Subcutaneous adipose tissue (tissue), 4 donors: ENCODE data around the gene HAVCR1. TPM values are rescaled to one million over a fixed set of nuclear protein-coding genes. Genes with fewer than 3 reads are reported as not detected.

Experiments used
- total RNA-seq, 4 donors: library from RNA; depleted of rRNA; stranded (reverse); fragments of >200 nt; gene quantifications; one replicate each; pipeline ENCODE4 v1.1.0, GENCODE V29; 2016
- TF ChIP-seq, protein P1 (sequence below): fragments of 450-650 bp; IDR thresholded peaks from one replicate; pipeline ENCODE4 v1.5.1; 2016; ENCODE audit warnings: low read depth, mild to moderate bottlenecking, control low read depth, antibody characterized with exemption, moderate library complexity

Gene HAVCR1
- total RNA-seq, 4 donors from 2014 or later, result 0.88 to 1.9 (median 1.1) TPM; not detected in 1

- TF ChIP-seq, protein P1, sequence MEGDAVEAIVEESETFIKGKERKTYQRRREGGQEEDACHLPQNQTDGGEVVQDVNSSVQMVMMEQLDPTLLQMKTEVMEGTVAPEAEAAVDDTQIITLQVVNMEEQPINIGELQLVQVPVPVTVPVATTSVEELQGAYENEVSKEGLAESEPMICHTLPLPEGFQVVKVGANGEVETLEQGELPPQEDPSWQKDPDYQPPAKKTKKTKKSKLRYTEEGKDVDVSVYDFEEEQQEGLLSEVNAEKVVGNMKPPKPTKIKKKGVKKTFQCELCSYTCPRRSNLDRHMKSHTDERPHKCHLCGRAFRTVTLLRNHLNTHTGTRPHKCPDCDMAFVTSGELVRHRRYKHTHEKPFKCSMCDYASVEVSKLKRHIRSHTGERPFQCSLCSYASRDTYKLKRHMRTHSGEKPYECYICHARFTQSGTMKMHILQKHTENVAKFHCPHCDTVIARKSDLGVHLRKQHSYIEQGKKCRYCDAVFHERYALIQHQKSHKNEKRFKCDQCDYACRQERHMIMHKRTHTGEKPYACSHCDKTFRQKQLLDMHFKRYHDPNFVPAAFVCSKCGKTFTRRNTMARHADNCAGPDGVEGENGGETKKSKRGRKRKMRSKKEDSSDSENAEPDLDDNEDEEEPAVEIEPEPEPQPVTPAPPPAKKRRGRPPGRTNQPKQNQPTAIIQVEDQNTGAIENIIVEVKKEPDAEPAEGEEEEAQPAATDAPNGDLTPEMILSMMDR, result no peak
Measured at GRCh38 chr5:157066080-157066479, 7.2 kb upstream of the HAVCR1 start.

- TF ChIP-seq, protein P1, result no peak
Measured at GRCh38 chr5:157063776-157064430, 5.0 kb upstream of the HAVCR1 start.

DNA sequence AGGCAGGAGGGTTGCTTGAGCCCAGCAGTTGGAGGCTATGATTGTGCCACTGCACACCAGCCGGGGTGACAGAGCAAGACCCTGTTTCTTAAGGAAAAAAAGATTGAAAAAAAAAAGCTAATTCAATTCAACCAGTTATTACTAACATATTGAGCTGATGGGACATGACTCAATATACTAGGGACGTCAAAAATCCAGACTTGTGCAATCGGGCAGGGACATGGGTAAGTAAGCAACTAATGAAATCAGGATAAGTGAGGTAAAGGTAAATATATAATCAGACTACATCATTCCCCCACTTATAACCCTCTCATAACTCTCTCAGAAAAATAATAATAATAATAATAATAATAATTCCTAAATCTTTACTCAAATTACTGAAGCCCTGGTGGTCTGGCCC lies 975 bp upstream of the HAVCR1 start:
- TF ChIP-seq, protein P1, result no peak

DNA sequence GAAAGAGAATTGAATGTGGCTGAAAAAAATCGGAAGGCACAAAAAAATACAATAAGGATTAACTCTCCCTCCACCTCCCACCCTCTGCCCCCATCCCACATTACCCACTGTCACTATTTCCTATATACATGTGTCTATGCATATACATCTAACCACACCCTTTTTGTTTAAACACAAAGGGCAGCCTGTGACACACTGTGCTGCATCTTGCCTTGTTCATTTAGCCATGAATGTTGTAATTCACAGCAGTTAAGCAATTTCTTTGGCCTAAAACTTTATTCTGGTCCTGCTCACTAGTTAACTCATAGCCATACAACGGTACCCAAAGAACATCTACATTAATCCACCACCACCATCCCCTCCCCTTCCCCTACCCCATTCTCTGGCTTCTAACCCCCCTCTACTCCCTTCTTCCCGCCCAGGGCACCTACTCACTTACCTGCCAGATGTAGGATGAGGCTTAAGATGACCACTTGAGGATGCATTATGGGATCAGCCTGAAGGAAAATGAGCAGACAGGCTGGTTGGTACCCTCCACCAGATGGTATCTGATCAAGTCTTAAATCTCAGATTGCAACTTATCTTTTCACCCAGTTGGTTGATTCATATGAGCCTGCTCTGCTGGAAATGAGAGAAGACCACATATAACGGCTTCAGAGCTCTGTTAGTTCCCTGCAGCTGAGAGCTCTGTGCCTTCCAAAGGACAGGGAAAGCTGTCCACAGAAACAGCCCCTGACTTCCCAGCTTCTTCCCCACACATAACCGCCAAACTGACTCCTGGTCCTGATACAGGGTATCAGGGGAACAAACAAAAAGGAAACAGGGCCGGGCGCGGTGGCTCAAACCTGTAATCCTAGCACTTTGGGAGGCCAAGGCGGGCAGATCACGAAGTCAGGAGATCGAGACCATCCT lies 1.2 kb downstream of the HAVCR1 start:
- TF ChIP-seq, protein P1, result no peak

DNA sequence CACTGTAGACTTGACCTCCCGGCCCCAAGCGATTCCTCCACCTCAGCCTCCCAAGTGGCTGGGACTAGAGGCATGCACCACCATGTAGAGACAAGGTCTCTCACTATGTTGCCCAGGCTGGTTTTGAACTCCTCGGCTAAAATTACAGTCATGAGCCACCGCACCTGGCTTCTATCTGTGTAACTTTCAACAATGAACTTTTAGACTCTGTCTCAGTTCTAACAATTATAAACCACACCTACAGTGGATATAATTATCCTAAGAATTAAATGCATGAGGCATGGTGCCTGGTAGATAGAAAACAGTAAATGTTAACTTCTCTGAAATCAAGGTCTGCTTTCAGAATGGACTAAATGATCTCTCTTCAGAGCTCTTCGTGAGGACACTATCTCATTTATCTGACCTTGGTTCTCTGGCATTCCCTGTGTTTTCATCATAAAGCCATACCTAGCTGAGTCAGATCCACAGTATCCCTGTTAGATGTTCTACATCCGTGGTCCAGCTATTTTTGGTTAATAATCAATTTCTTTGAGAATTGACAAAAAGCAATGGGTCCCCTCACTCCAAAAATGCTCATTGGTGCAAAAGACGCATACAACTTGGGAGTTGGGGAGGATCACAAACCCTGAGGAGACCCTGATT lies 7.2 kb downstream of the HAVCR1 start:
- TF ChIP-seq, protein P1, result no peak

DNA sequence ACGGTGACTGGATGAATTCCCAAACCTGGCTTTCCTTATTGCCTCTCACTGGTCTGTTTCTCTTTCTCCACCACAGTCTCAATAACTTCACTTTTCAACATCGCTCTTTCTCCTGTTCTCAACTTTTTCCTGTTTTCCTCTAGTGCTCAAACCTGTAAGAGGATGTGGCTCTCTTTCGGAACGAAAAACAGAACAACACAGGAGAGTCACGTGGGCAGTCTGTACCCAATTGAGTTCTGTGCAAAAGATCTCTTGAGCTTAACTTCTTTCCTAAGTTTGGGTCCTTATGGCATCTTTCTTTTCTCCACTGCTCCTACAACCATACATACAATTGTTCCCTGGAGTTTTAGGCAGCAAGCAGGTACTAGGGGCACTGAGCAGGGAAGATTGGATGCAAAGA lies 8.9 kb downstream of the HAVCR1 start:
- TF ChIP-seq, protein P1, result no peak

DNA sequence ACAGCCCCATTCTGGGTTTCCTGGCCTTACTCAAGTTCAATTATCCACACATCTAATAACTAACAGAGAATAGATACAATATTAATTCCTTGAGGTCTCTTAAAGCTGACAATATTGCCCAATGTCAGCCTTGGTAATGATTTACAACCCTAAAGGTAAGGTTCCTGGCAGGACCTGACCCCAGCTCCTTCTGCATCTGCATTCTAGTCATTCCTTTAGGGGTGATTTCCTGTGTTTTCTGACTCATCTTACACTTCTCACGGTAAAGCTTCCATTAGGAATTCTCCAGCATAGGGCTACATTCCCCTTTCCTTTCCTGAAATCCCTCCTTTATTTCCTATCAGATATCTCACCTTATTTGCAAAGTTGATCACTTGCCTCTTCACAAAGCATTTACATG lies 9.3 kb downstream of the HAVCR1 start:
- TF ChIP-seq, protein P1, result no peak
